ENCODE data around the gene ANKRD60. TPM values are rescaled to one million over a fixed set of nuclear protein-coding genes. Genes with fewer than 3 reads are reported as not detected.

The ANKRD60 gene
- total RNA-seq, 6 experiments from 2014 or later = not detected

DNA sequence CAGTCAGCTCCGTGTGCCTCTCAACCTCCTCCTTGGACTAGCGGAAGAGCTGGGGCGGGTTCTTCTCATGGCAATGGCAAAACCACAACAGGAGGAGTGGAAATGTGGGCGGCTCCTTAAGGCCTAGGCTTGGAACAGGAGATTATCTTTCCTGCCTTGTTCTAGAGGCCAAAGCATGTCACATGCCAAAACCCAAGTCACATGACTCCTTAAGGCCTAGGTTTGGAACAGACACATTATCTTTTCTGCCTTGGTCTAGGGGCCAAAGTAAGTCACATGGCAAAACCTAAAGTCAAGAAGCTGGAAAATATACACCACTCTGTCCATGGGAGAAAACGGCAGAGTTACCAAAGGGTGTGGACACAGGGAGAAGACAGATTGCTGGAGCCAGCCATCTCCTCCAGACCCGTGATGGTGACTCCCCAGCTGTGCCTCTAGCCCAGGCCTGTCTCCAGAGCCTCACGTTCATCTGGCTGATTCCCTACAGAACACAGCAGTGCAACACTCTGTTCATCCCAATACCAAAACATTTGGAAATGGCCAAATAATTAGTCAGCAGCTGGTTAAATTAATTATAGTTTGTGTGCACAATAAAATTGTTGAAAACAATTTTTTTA is 34.2 kb downstream of the ANKRD60 start:
- Mint-ChIP-seq H3K27ac (no peak overlapping the region), H3K9me3 (no peaks in the 10 kb centered on the region; the same call in 1 of the 2 replicates), H3K4me3 (no peak overlapping the region), H3K27me3 (ENCODE audit: insufficient read depth) (peaks cover 27% of the 10 kb centered on the region), H3K4me1 (ENCODE audit: low read depth) (no peaks in the 10 kb centered on the region), H3K36me3 (ENCODE audit: low read depth) (peaks cover 7% of the 10 kb centered on the region)
- TF ChIP-seq, protein P1, sequence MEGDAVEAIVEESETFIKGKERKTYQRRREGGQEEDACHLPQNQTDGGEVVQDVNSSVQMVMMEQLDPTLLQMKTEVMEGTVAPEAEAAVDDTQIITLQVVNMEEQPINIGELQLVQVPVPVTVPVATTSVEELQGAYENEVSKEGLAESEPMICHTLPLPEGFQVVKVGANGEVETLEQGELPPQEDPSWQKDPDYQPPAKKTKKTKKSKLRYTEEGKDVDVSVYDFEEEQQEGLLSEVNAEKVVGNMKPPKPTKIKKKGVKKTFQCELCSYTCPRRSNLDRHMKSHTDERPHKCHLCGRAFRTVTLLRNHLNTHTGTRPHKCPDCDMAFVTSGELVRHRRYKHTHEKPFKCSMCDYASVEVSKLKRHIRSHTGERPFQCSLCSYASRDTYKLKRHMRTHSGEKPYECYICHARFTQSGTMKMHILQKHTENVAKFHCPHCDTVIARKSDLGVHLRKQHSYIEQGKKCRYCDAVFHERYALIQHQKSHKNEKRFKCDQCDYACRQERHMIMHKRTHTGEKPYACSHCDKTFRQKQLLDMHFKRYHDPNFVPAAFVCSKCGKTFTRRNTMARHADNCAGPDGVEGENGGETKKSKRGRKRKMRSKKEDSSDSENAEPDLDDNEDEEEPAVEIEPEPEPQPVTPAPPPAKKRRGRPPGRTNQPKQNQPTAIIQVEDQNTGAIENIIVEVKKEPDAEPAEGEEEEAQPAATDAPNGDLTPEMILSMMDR (IDR thresholded peaks at IDR 0.05) = no peak
- no peak for DNase-seq

DNA sequence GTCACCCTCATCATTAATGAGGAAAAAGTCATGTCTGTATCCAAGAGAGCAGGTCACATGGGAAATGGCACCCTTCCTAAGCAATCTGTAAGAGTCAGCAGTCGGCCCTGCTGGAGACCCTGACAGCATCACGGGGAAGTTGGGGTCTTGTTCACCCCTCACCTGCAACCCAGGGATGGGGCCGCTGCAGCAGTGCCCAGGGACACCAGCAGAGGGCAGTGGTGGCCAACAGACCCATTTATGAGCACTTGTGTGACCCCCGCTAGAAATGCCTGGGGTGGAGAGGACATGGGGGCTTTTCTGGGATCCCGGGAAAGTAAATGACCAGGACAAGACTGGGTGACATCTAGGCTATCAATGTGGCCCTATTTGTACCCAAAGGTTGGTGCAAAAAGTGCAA is 35.9 kb downstream of the ANKRD60 start:
- TF ChIP-seq, protein P1 (IDR thresholded peaks at IDR 0.05) = peak; percentile 77
- Mint-ChIP-seq H3K27me3 (ENCODE audit: insufficient read depth) (peaks cover 35% of the 10 kb centered on the region), H3K4me1 (ENCODE audit: low read depth) (no peaks in the 10 kb centered on the region), H3K9me3 (no peaks in the 10 kb centered on the region; the same call in 1 of the 2 replicates), H3K4me3 (no peak overlapping the region), H3K36me3 (ENCODE audit: low read depth) (peaks cover 7% of the 10 kb centered on the region), H3K27ac (no peak overlapping the region)
- DNase-seq = no peak

DNA sequence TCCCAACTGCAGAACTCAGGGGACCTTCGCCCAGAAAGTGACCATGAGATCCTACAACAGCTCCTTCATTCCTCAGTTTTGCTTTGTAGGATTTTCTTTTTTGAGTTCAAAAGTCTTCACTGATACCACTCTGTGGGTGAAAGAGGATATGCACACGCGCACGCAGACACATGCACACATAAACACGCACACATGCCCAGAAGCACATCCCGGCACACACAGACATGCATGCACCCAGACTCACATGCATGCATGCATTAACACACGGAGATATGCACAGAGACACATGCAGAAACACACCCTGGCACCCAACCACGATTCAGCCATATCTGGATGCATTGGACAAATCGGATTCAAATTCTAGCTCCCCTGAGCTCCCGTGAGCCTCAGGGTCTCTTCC is 36.4 kb downstream of the ANKRD60 start:
- Mint-ChIP-seq H3K4me3 (no peak overlapping the region), H3K27ac (no peak overlapping the region), H3K9me3 (no peaks in the 10 kb centered on the region; the same call in 1 of the 2 replicates), H3K27me3 (ENCODE audit: insufficient read depth) (peaks cover 36% of the 10 kb centered on the region), H3K36me3 (ENCODE audit: low read depth) (peaks cover 7% of the 10 kb centered on the region), H3K4me1 (ENCODE audit: low read depth) (no peaks in the 10 kb centered on the region)
- TF ChIP-seq, protein P1 (IDR thresholded peaks at IDR 0.05) = no peak
- DNase-seq = no peak

DNA sequence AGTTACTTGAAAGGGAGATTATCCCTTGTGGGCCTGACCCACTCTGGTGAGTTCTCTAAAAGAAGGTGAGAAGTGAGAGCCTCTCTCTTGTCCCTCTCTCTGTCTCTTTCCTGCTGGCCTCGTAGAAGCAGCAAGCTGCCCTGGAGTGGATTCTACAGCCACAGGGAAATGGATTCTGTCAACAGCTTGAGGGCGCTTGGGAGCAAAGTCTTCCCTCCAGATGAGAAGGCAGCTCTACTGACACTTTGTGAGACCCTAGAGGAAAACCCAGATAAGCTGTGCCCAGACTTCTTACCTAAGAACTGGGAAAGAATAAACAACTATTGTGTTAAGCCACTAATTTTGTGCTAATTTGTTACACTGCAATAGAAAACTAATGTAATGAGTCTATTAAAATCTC is 39.9 kb downstream of the ANKRD60 start:
- peaks cover 44% of the 10 kb centered on the region for H3K27me3 Mint-ChIP-seq (ENCODE audit: insufficient read depth)
- H3K4me1 Mint-ChIP-seq (ENCODE audit: low read depth) = no peaks in the 10 kb centered on the region
- peaks cover 7% of the 10 kb centered on the region for H3K36me3 Mint-ChIP-seq (ENCODE audit: low read depth)
- DNase-seq = no peak
- H3K4me3 Mint-ChIP-seq = no peak overlapping the region
- peaks cover 20% of the 10 kb centered on the region for H3K9me3 Mint-ChIP-seq
- TF ChIP-seq, protein P1 (IDR thresholded peaks at IDR 0.05) = no peak
- no peak overlapping the region for H3K27ac Mint-ChIP-seq

DNA sequence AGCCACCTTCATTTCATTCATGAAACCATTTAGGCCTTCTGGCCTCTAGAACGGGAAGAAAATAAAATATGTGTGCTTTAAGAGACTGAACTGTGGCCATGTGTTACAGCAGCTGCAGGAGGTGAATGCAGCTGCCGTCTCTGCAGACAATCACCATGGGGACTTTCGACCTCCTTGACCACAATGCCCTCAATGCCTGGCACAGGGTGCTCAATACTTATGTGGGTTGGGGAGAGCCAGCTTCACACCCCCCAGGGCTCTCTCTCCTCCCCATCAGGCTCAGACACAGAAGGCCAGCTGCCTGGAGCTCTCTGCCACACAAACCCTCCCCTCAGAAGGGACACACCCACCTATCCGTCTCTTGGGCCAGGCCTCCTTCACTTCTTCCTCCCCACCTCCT is 43.5 kb downstream of the ANKRD60 start:
- DNase-seq = no peak
- Mint-ChIP-seq H3K27me3 (ENCODE audit: insufficient read depth) (peaks cover 32% of the 10 kb centered on the region), H3K36me3 (ENCODE audit: low read depth) (peaks cover 7% of the 10 kb centered on the region), H3K27ac (no peak overlapping the region), H3K4me1 (ENCODE audit: low read depth) (no peaks in the 10 kb centered on the region), H3K9me3 (peaks cover 22% of the 10 kb centered on the region), H3K4me3 (no peak overlapping the region)
- TF ChIP-seq, protein P1 (IDR thresholded peaks at IDR 0.05) = no peak

Data from HFFc6 (cell line).